ENCODE data around the gene CATSPERB.

DNA sequence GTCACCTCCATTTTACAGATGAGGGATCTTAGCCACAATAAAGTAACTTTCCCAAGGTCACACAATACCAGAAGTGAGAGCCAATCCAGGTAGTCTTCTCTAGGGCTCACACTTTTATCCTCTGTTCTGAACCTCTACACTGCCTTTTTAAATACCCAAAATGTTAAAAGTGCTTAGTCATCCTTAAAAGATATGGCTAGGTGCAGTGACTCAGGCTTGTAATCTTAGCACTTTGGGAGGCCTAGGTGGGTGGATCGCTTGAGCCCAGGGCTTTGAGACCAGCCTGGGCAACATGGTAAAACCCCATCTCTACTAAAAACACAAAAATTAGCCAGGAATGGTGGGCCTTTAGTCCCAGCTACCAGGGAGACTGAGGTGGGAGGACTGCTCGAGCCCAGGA lies 117.7 kb downstream of the CATSPERB start:
- TF ChIP-seq, protein P1, sequence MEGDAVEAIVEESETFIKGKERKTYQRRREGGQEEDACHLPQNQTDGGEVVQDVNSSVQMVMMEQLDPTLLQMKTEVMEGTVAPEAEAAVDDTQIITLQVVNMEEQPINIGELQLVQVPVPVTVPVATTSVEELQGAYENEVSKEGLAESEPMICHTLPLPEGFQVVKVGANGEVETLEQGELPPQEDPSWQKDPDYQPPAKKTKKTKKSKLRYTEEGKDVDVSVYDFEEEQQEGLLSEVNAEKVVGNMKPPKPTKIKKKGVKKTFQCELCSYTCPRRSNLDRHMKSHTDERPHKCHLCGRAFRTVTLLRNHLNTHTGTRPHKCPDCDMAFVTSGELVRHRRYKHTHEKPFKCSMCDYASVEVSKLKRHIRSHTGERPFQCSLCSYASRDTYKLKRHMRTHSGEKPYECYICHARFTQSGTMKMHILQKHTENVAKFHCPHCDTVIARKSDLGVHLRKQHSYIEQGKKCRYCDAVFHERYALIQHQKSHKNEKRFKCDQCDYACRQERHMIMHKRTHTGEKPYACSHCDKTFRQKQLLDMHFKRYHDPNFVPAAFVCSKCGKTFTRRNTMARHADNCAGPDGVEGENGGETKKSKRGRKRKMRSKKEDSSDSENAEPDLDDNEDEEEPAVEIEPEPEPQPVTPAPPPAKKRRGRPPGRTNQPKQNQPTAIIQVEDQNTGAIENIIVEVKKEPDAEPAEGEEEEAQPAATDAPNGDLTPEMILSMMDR (IDR thresholded peaks at IDR 0.05; ENCODE audit: low read depth, low read length), result no peak
- TF ChIP-seq EZH2phosphoT487 (IDR thresholded peaks at IDR 0.05; ENCODE audit: low read depth), result no peak

Data from OCI-LY3 (cell line).